Stimulated activated CD4-positive, alpha-beta T cell treated with anti-CD3 and anti-CD28 coated beads, Interleukin-1b, Interleukin-23, amount 100 ng/mL, for 24 hours (primary cell): ENCODE results near the gene CBX7.

Source experiments
- DNase-seq, 4 experiments: peaks; one replicate each; pipeline ENCODE4 v3.0.0-alpha.2; 2020; ENCODE audit warnings: low read depth in 4 of 4, low spot score in 1 of 4

Gene CBX7

DNA sequence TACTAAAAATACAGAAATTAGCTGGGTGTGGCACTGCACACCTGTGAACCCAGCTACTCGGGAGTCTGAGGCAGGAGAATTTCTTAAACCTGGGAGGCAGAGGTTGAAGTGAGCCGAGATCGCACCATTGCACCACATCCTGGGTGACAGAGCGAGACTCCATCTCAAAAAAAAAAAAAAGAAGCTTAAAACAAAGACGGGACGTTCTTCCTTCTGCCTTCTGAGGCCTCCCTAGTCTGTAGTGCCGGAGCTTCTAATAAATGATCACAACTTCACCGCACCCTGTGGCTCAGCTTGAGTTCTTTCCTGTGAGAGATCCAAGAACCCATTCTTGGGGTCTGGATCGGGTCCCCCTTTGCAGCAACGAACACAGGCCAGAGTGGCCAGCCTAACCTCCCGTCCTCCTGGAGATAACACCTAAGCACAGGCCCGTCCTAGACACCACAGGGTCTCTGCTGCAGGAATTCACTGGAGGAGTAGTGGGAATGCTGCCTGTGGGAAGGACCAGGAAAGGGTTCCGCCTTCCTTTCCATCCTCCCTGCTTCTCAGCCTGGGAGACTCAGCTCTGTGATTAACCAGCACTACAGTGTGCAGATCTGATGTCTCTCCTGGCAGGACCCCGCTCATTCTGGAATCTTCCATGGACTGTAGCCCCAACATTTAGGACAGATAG, 57.6 kb downstream of the CBX7 start:
- no peak for DNase-seq

DNA sequence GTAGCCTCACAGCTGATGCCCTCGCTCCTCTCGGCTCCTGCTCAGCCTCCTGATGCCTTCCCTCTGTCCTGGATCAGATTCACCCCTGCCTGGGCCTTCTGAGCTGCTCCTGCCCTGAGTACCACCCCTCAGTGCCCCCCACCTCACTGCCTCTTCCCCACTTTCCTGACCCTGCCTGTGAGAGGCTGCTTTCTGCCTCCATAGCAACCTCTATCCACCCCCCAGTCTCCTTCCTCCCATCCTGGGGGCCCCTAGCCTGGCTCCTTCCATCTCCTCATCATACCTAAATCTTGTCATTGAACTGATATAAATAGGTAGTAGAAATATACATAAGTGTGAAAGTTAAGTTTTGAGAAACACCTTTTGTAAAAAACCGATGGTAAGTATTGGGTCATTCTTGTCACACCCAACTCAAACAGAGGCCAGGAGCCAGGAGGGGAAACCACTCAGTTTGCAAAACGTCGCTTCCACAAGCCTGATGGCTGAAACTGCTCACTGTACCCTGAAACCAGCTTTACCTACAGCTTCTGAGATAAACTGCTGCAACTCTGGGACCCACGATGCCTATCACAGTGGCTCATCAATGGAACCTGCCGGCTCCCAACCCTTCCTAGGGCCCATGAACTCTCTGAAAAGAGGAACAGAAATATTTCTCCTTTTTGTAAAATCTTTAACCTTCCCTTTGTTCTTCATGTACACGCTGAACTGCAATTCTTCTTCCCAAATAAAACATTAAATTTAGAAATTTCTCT, 60.2 kb downstream of the CBX7 start:
- no peak for DNase-seq

DNA sequence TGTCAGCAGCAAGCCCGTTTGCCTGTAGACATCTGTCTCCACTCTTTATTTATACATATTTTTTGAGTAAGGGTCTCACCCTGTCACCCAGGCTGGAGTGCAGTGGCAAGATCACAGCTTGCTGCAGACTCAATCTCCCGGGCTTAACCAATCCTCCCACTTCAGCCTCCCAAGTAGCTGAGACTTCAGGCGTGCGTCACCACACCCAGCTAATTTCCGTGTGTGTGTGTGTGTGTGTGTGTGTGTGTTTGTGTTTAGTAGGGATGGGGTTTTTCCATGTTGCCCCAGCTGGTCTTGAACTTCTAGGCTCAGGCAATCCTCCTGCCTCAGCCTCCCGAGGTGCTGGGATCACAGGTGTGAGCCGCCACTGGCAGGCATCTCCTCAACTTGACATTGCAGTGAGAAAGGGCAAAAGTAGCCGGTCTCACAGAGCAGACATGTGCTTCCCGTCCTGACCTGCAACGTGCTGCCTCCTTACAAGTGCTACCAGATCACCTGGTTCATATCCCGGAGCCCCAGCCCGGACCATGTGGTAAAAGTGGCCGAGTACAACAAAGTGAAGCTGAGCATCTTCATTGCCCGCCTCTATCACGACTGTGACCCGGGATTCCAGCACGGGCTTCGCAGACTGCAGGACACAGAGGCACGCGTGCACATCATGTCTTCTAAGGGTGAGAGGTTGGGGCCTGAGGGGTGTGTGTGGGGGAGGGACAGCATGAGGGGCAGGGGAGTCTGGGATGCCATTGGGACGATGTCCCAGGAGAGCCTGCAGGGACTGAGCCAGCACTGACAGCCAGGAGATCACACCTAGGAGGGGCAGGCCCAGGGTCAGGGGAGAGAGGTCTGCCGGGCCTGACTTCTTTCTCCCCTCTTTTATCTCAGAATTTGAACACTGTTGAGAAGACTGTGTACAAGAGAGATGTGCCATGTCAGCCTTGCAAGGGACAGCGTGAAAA, 61.1 kb downstream of the CBX7 start:
- DNase-seq = no peak

DNA sequence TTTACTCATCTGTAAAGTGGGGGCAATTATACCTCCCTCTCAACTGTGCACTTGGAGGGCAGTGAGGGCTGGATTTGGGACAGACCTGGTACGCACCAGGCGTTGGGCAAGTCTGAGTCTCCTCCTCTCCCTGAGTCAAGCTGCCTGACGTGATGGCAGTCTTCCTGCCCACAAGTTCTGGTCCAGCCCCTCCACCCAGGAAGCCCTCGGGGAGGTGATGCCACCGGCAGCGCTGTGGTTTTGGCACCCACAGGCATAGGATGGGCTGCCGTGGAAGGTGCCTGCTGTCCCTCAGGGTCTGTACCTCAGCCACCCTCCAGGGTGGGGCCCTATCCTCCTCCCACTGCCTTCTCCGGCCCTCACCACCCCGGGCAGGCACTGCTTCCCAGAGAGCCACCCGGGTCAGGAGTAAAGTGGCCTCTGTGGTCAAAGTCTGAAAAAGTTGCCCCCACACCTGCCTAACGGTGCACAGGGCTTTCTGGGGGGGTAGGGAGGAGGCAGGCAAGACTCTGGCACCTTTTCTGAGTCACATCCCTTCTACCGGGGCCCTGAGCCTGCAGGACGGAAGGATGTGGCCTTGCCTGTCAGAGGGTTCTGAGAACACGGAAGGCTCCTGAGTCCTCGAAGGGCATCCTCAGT, 61.9 kb downstream of the CBX7 start:
- peak; percentile 37 to 72 (median 46) for DNase-seq

DNA sequence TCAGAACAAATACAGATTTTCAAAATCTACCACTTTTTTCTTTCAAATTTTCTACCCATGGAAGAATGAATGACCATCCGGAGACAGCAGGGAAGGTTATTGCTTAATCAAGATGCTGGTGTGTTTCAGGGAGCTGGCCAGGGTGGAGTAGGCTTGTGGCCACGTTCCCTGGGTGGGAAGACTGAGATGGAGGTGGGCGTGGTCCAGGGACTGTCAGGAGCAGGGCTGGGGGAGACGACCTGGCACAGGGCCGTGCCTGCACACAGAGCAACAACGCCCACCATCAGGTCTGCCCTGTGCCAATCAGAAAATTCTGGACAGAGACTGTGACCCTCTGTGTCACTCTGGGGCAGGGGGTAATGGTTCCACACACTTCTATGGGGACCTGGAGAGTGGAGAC, 62.6 kb downstream of the CBX7 start:
- DNase-seq = no peak

DNA sequence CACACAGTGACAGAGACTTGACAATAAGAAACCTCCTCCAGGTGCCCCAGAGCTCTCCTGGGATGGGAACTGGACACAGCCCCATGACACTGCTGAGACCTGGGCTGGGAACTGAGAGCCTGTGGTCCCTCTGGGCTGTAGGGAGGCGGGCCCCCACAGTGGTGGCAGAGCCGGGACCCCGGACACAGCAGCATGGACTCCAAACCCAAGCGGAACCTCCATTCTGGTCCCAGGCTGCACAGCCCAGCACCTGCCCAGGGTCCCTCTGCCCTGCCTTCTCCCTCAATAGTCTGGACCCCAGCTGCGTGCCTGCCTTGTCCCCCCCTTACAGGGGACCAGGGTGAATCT, 63.8 kb downstream of the CBX7 start:
- no peak for DNase-seq

DNA sequence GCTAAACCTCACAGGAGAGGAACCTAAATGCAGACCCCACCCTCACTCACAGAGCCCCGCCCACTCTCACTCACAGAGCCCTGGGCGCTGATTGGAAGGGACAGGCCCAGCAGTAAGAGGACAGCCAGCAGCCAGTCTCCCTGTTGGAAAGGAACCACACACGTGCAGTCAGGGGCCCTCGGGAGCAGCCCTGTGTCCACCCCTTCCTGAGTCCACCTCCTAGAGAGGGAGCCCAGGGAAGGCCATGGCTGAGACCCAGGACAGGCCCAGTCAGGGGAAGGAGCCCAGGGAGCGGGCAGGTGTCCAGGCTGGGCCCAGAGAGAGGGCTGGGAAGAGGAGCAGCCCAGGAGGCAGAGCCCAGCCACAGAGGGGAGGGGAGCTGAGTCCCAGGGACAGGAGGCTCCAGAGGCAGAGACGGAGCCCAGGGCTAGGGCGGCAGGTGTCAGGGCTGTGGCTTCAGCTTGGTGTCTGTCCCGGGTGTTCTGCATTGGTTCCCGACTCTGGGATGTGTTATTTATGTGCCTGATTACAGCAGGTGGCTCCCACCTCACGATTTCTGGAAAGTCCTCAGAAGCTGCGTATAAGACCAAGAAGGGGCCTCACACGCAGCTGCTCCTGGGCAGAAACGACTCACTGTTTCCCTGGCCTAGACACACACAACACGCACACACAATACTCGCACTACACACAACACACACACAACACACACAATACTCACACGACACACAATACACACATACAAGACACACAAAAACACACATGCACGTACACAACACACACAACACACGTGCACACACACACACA, 64.4 kb downstream of the CBX7 start:
- DNase-seq = no peak

DNA sequence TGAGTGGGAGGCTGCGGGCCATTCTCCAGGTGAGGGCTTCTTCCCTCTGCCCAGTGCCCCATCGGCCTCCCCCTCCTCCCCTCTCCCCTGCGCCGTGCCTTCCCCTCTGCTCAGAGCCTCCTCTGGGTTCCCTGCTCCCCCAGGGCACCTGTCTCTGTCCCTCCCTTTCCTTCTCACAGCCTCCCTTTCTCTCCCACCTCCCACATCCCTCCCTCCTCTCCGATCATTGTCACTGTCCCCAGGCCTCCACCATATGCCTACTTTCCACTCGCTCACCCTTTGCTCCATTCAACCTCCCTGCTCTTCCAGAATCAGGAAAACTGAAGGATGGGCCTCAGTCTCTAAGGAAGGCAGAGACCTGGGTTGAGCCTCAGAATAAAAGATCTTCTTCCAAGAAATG, 65.4 kb downstream of the CBX7 start:
- no peak for DNase-seq

DNA sequence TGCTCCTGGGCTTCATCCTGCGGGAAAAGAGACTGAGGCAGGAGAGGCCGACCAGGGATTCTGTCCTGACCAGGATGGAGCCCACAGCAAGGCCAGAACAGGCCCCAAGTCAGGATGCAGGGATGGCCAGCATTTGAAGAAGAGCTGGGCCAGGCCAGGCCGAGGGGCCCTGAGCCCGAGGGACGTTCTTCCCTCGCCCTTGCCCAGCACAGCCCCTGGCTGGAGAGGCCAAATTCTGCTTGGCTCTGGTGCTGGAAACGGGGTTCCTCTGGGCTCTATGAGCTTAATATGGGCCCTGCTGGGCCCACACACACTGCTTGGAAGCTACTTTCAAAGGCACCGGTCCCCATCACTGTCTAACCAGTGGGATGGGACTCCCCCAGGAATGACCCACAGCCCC, 67.8 kb downstream of the CBX7 start:
- DNase-seq = no peak

DNA sequence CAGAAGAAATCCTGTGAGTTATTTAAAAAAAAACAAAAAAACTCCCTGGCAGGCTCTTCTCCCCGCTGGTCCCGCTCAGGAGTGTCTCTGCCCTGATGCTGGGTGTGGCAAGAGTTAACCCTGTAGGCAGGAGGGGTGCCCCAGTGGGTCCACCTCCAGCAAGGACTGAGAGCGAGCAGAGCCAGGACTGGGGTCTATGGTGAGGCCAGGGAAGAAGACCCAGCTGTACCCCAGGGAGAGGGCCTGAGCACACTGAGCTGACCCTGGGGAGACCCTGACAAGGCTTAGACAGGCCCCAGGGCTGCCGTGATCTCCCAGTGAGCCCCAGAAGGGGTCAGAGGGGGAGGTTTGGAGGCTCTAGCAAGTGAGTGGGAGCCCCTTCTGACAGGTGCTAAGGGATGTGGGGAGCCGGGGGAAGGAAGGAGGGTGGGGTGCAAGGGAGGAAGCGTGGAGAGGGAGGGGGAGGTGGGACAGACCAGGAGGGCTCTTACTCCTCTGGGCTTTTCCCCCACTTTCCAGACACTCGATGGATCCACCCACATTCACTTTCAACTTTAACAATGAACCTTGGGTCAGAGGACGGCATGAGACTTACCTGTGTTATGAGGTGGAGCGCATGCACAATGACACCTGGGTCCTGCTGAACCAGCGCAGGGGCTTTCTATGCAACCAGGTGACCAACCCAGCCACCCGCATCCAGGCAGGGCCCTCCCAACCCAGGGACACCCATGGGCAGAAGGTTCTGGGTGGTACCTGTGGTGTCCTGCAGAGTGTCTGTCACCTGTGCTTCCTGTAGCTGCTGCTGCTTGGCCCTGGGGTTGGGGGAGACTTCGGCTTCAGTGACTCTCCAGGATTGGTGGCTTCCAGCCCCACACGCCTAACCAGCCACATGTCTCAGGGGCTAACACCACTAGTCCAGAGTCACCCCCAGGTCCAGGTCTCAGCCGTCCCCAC, 69.0 kb downstream of the CBX7 start:
- no peak for DNase-seq

DNA sequence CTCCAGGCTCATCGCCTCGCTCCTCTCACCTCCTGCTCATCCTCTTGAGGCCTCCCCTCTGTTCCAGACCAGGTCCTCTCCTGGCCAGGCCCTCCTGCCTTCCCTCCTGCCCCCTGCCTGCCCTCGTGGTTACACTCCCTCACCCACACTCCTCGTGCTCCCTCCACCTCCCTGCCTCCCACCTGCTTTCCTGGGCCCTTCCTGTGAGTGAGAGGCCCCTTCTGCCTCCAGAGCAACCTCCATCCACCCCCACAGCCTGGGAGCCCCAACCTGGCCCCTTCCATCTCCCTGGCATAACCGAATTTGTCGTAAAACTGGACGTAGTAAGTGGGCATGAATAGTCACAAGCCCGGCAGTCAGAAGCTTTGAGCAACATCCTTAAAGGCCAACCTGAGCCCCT, 70.9 kb downstream of the CBX7 start:
- no peak for DNase-seq

DNA sequence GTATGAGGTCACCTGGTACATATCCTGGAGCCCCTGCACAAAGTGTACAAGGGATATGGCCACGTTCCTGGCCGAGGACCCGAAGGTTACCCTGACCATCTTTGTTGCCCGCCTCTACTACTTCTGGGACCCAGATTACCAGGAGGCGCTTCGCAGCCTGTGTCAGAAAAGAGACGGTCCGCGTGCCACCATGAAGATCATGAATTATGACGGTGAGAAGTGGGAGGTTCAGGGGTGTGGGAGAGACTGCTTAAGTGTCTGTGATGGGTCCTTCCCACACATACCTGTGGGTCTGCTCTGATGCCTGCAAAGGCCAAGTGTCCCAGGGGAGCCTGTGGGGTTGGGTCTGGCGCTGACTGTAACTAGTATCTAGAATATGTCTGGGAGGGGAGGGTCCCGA, 71.5 kb downstream of the CBX7 start:
- DNase-seq = no peak
